SH-SY5Y (cell line): ENCODE data around the gene PSMB5.

ENCODE experiments used
- GATA2 ChIP-seq: IDR thresholded peaks from 2 replicates; pipeline ENCODE4 v1.6.1; 2011; ENCODE audit warnings: mild to moderate bottlenecking, low read depth, low read length
- GATA3 ChIP-seq: IDR thresholded peaks from 2 replicates; pipeline ENCODE4 v1.6.1; 2011; ENCODE audit warnings: low read depth, mild to moderate bottlenecking, low read length, moderate library complexity

- no peak for TF ChIP-seq GATA2
- no peak for TF ChIP-seq GATA3
Measured at GRCh38 chr14:23080474-23080873, 45.8 kb upstream of the PSMB5 start.
